ENCODE measurements around the gene FXR1.

DNA sequence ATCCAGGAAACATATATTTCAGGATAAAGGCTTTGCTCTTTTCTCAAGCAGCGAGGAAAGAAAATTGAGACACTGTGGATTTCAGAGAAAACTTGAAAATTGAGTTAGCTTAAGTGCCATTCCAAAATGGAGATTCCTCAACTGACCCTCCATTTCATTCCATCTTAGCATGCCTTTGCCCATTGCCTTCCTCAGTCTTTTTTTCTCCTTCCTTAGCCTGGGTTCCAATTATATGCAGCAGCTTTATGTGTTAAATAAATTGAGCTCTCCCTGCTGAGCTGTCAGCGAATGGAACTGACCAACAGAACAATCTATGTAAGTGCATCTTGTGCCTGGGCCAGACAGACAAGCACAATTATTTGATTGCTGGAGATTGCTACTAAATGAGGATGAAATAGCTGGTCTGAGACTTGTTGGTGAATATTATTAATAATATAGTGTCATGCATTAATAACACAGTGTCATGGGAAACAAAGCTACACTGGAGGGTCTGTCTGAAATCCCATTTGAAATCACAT lies 84.0 kb downstream of the FXR1 start:
- no peak for TF ChIP-seq SIN3A (IDR thresholded peaks at IDR 0.05; ENCODE audit: borderline replicate concordance, insufficient read depth, low read length)
- TF ChIP-seq, protein P1, sequence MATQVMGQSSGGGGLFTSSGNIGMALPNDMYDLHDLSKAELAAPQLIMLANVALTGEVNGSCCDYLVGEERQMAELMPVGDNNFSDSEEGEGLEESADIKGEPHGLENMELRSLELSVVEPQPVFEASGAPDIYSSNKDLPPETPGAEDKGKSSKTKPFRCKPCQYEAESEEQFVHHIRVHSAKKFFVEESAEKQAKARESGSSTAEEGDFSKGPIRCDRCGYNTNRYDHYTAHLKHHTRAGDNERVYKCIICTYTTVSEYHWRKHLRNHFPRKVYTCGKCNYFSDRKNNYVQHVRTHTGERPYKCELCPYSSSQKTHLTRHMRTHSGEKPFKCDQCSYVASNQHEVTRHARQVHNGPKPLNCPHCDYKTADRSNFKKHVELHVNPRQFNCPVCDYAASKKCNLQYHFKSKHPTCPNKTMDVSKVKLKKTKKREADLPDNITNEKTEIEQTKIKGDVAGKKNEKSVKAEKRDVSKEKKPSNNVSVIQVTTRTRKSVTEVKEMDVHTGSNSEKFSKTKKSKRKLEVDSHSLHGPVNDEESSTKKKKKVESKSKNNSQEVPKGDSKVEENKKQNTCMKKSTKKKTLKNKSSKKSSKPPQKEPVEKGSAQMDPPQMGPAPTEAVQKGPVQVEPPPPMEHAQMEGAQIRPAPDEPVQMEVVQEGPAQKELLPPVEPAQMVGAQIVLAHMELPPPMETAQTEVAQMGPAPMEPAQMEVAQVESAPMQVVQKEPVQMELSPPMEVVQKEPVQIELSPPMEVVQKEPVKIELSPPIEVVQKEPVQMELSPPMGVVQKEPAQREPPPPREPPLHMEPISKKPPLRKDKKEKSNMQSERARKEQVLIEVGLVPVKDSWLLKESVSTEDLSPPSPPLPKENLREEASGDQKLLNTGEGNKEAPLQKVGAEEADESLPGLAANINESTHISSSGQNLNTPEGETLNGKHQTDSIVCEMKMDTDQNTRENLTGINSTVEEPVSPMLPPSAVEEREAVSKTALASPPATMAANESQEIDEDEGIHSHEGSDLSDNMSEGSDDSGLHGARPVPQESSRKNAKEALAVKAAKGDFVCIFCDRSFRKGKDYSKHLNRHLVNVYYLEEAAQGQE (IDR thresholded peaks at IDR 0.05; ENCODE audit: insufficient read depth in 1 of 2, low read depth in 2 of 2, low read length in 2 of 2): no peak
- no peak for TF ChIP-seq POLR2AphosphoS5 (IDR thresholded peaks at IDR 0.05; ENCODE audit: low read depth, low read length)
- TF ChIP-seq TAF1 (IDR thresholded peaks at IDR 0.05; ENCODE audit: borderline replicate concordance, insufficient read depth, low read length): no peak
- TF ChIP-seq FOXP2 (optimal IDR thresholded peaks at IDR 0.05; ENCODE audit: borderline replicate concordance, extremely low read depth, extremely low read length, insufficient read depth): no peak
